ENCODE results near the gene MID1. TPM values are rescaled to one million over a fixed set of nuclear protein-coding genes. Genes with fewer than 3 reads are reported as not detected.

Gene MID1
- total RNA-seq, 1 experiment from 2014 or later, result 32.4 TPM

- Histone ChIP-seq H3K4me1 (ENCODE audit: control insufficient read depth, insufficient read depth, low read length) (no peaks in the 10 kb centered on the region), H3K9me3 (ENCODE audit: control insufficient read depth, insufficient read depth, low read depth, low read length) (no peaks in the 10 kb centered on the region), H3K27me3 (ENCODE audit: control insufficient read depth, insufficient read depth, low read length) (no peaks in the 10 kb centered on the region), H3K4me3 (ENCODE audit: low read depth in 2 of 2, low read length in 2 of 2) (no peak overlapping the region), H3K36me3 (ENCODE audit: control insufficient read depth, insufficient read depth, low read length) (no peaks in the 10 kb centered on the region), H3K27ac (ENCODE audit: low read length) (no peak overlapping the region)
- in situ Hi-C loops (cut with HindIII; ENCODE audit: low pct_unique_long_range_greater_than_20kb, low sequenced_read_pairs) (no loop called here), intact Hi-C loops (cut with micrococcal nuclease; ENCODE audit: unreplicated experiment) (no loop called here)
- ChIA-PET CTCF (no interaction called here), POLR2A (no interaction called here)
- DNase-seq (ENCODE audit: low read depth, low spot score) (no peak), ATAC-seq (no peak)
- no TSS peak for BruUV-seq (replicated peaks)
- TF ChIP-seq SIN3A (IDR thresholded peaks at IDR 0.05; ENCODE audit: borderline replicate concordance, insufficient read depth, low read depth, low read length) (no peak), CTCF (IDR thresholded peaks at IDR 0.05) (no peak), POLR2AphosphoS5 (IDR thresholded peaks at IDR 0.05; ENCODE audit: low read depth, low read length) (no peak), REST (IDR thresholded peaks at IDR 0.05; ENCODE audit: insufficient read depth in 1 of 2, low read depth in 2 of 2, low read length in 1 of 2) (no peak), TCF7L2 (IDR thresholded peaks at IDR 0.05; ENCODE audit: low read depth, low read length) (no peak)
Observed at GRCh38 chrX:10453945-10454344, 166.4 kb downstream of the MID1 start.

GRCh38 chrX:10450959-10451355 lies 169.4 kb downstream of the MID1 start:
- Histone ChIP-seq H3K27me3 (ENCODE audit: control insufficient read depth, insufficient read depth, low read length) (no peaks in the 10 kb centered on the region), H3K4me1 (ENCODE audit: control insufficient read depth, insufficient read depth, low read length) (no peaks in the 10 kb centered on the region), H3K27ac (ENCODE audit: low read length) (no peak overlapping the region), H3K36me3 (ENCODE audit: control insufficient read depth, insufficient read depth, low read length) (no peaks in the 10 kb centered on the region), H3K9me3 (ENCODE audit: control insufficient read depth, insufficient read depth, low read depth, low read length) (no peaks in the 10 kb centered on the region), H3K4me3 (ENCODE audit: low read depth in 2 of 2, low read length in 2 of 2) (no peak overlapping the region)
- ChIA-PET POLR2A (no interaction called here), CTCF (no interaction called here)
- in situ Hi-C loops (cut with HindIII; ENCODE audit: low pct_unique_long_range_greater_than_20kb, low sequenced_read_pairs) (no loop called here), intact Hi-C loops (cut with micrococcal nuclease; ENCODE audit: unreplicated experiment) (no loop called here)
- no TSS peak for BruUV-seq (replicated peaks)
- no peak for ATAC-seq
- TF ChIP-seq CTCF (IDR thresholded peaks at IDR 0.05), result no peak
- no peak for TF ChIP-seq REST (IDR thresholded peaks at IDR 0.05; ENCODE audit: insufficient read depth in 1 of 2, low read depth in 2 of 2, low read length in 1 of 2)
- TF ChIP-seq TCF7L2 (IDR thresholded peaks at IDR 0.05; ENCODE audit: low read depth, low read length), result no peak
- DNase-seq (ENCODE audit: low read depth, low spot score), result no peak
